WTC11 (cell line): Measurements from ENCODE around the gene TBX5. TPM values are rescaled to one million over a fixed set of nuclear protein-coding genes. Genes with fewer than 3 reads are reported as not detected.
A peak's percentile ranks its signal among the peaks of the same experiment; 100 is the strongest.

ENCODE experiments used
- ATAC-seq: fragments of 200-7000 bp; cut with Tn5 transposase; 2 replicates; pipeline ENCODE4 v1.10.0; 2021; ENCODE audit warnings: mild to moderate bottlenecking, moderate library complexity
- CTCF ChIA-PET: fragments of 300-600 bp; sonication (Branson Sonifier 250); formaldehyde crosslinking; loops from one replicate; lab custom pipeline; 2021; ENCODE audit warnings: antibody characterized with exemption; lab: Charles Lee
- POLR2A ChIA-PET: fragments of 350-600 bp; sonication (Branson Sonifier 250); formaldehyde crosslinking; loops from one replicate; lab custom pipeline; 2021; ENCODE audit warnings: antibody characterized with exemption; lab: Charles Lee
- DNase-seq: peaks from one replicate; pipeline ENCODE4 v3.0.0; 2021; ENCODE audit warnings: low spot score
- H3K27ac Mint-ChIP-seq: 2 replicates; pipeline ENCODE4 v1.8.0; 2021; ENCODE audit warnings: mixed read lengths
- H3K27me3 Mint-ChIP-seq: 2 replicates; pipeline ENCODE4 v1.8.0; 2021; ENCODE audit warnings: low read depth, mild to moderate bottlenecking, moderate library complexity, mixed read lengths
- H3K36me3 Mint-ChIP-seq: 2 replicates; pipeline ENCODE4 v1.8.0; 2021; ENCODE audit warnings: mixed read lengths
- H3K4me1 Mint-ChIP-seq: 2 replicates; pipeline ENCODE4 v1.8.0; 2022; ENCODE audit warnings: mixed read lengths
- H3K4me3 Mint-ChIP-seq: 2 replicates; pipeline ENCODE4 v1.8.0; 2021; ENCODE audit warnings: mild to moderate bottlenecking, moderate library complexity, mixed read lengths
- H3K9me3 Mint-ChIP-seq: 2 replicates; pipeline ENCODE4 v1.8.0; 2021; ENCODE audit warnings: mixed read lengths
- CREB1 ChIP-seq: sonication (generic); formaldehyde crosslinking; IDR thresholded peaks from 2 replicates; pipeline ENCODE4 v1.8.0; 2023; ENCODE audit warnings: mild to moderate bottlenecking, missing genetic modification reagents
- CREM ChIP-seq: sonication (generic); formaldehyde crosslinking; IDR thresholded peaks from 2 replicates; pipeline ENCODE4 v1.8.1; 2022; ENCODE audit warnings: mild to moderate bottlenecking, missing genetic modification reagents, moderate library complexity
- GABPB1 ChIP-seq: sonication (generic); formaldehyde crosslinking; IDR thresholded peaks from 2 replicates; pipeline ENCODE4 v1.8.1; 2023; ENCODE audit warnings: mild to moderate bottlenecking, missing genetic modification reagents
- HMGA2 ChIP-seq: fragments of 250-450 bp; sonication (Bioruptor Pico); IDR thresholded peaks from 2 replicates; pipeline ENCODE4 v1.4.0; 2021; ENCODE audit warnings: mild to moderate bottlenecking, moderate library complexity
- NFATC4 ChIP-seq: fragments of 250-450 bp; sonication (Bioruptor Pico); IDR thresholded peaks from 2 replicates; pipeline ENCODE4 v1.9.0; 2021; ENCODE audit warnings: mild to moderate bottlenecking
- NFE2L1 ChIP-seq: sonication (generic); formaldehyde crosslinking; IDR thresholded peaks from 2 replicates; pipeline ENCODE4 v1.8.1; 2023; ENCODE audit warnings: missing genetic modification reagents
- SMAD3 ChIP-seq: sonication (generic); formaldehyde crosslinking; IDR thresholded peaks from 2 replicates; pipeline ENCODE4 v1.8.0; 2022; ENCODE audit warnings: missing genetic modification reagents, mild to moderate bottlenecking, borderline replicate concordance
- TEAD4 ChIP-seq: sonication (generic); formaldehyde crosslinking; IDR thresholded peaks from 2 replicates; pipeline ENCODE4 v1.8.0; 2022; ENCODE audit warnings: mild to moderate bottlenecking, missing genetic modification reagents
- total RNA-seq: library from RNA; stranded (reverse); gene quantifications from 3 replicates; pipeline ENCODE4 v1.2.3, GENCODE V29; 2021
- TF ChIP-seq, protein P1 (sequence below): sonication (generic); formaldehyde crosslinking; IDR thresholded peaks from 2 replicates; pipeline ENCODE4 v1.8.0; 2022; ENCODE audit warnings: mild to moderate bottlenecking, missing genetic modification reagents
- TF ChIP-seq, protein P2 (sequence below): sonication (generic); formaldehyde crosslinking; IDR thresholded peaks from 2 replicates; pipeline ENCODE4 v1.8.0; 2022; ENCODE audit warnings: mild to moderate bottlenecking, missing genetic modification reagents
- TF ChIP-seq, protein P3 (sequence below): fragments of 250-450 bp; sonication (Bioruptor Pico); IDR thresholded peaks from 2 replicates; pipeline ENCODE4 v1.9.0; 2021; ENCODE audit warnings: moderate library complexity, mild to moderate bottlenecking, inconsistent platforms, borderline replicate concordance
- TF ChIP-seq, protein P4 (sequence below): sonication (generic); formaldehyde crosslinking; IDR thresholded peaks from 2 replicates; pipeline ENCODE4 v1.8.0; 2022; ENCODE audit warnings: mild to moderate bottlenecking, missing genetic modification reagents
- TF ChIP-seq, protein P5 (sequence below): sonication (generic); formaldehyde crosslinking; IDR thresholded peaks from 2 replicates; pipeline ENCODE4 v1.8.1; 2023; ENCODE audit warnings: mild to moderate bottlenecking, moderate library complexity, missing genetic modification reagents
- TF ChIP-seq, protein P6 (sequence below): sonication (generic); formaldehyde crosslinking; IDR thresholded peaks from 2 replicates; pipeline ENCODE4 v1.8.0; 2022; ENCODE audit warnings: mild to moderate bottlenecking, missing genetic modification reagents
- TF ChIP-seq, protein P7 (sequence below): sonication (generic); formaldehyde crosslinking; IDR thresholded peaks from 2 replicates; pipeline ENCODE4 v1.8.1; 2023; ENCODE audit warnings: mild to moderate bottlenecking, missing genetic modification reagents, borderline replicate concordance

TBX5 gene
- total RNA-seq, 1 experiment from 2014 or later: 0.33 TPM

DNA sequence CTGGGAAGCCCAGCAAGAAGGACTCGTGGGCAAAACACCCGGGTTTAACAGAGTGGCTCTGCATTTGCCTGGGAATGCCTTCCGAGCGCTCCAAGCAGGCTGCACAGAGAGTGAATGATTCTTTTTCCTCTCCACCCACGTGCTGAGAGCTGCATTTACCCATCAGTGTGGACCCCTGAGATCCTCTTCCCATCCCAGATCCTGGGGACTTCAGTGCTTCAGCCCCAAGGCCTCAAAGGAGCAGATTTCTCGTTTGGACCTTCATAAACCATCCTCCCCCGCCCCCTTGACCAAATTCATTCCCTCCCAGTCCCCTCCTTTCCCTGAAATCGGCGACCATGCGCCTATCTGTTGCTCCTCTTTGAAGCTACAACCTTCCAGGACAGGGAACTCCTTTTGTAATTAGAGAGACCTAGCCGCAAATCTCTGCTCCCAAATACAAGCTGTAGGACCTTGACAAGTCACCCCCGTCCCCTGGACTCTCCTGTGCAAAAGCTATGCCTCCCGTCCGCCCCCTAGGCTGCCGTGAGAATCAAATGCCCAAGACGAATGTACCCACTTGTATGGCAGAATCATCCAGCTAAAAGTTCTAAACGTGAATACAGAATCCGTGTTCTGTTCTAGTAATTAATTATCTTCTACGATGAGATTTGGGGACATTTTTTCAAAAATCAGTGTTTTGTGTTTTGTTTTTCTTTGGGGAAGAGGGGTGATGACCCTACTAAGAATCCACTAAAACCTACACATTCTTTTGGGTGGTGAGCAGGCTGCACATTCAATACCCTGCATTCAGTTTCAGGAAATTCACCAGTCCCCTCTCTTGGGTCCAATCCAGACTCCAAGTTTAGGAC, 8.8 kb downstream of the TBX5 start (continued):
- no peak for TF ChIP-seq CREB1 (CRISPR knock-in tag)
- TF ChIP-seq NFE2L1 (CRISPR knock-in tag): no peak
- TF ChIP-seq NFATC4 (CRISPR knock-in tag): no peak
- TF ChIP-seq HMGA2 (CRISPR knock-in tag): no peak
- no peak for TF ChIP-seq SMAD3 (CRISPR knock-in tag)
- TF ChIP-seq GABPB1 (CRISPR knock-in tag): no peak
- TF ChIP-seq, protein P1, sequence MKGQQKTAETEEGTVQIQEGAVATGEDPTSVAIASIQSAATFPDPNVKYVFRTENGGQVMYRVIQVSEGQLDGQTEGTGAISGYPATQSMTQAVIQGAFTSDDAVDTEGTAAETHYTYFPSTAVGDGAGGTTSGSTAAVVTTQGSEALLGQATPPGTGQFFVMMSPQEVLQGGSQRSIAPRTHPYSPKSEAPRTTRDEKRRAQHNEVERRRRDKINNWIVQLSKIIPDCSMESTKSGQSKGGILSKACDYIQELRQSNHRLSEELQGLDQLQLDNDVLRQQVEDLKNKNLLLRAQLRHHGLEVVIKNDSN (CRISPR knock-in tag): no peak
- TF ChIP-seq, protein P2, sequence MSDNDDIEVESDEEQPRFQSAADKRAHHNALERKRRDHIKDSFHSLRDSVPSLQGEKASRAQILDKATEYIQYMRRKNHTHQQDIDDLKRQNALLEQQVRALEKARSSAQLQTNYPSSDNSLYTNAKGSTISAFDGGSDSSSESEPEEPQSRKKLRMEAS: no peak
- TF ChIP-seq, protein P3, sequence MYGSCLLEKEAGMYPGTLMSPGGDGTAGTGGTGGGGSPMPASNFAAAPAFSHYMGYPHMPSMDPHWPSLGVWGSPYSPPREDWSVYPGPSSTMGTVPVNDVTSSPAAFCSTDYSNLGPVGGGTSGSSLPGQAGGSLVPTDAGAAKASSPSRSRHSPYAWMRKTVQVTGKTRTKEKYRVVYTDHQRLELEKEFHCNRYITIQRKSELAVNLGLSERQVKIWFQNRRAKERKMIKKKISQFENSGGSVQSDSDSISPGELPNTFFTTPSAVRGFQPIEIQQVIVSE: no peak

DNA sequence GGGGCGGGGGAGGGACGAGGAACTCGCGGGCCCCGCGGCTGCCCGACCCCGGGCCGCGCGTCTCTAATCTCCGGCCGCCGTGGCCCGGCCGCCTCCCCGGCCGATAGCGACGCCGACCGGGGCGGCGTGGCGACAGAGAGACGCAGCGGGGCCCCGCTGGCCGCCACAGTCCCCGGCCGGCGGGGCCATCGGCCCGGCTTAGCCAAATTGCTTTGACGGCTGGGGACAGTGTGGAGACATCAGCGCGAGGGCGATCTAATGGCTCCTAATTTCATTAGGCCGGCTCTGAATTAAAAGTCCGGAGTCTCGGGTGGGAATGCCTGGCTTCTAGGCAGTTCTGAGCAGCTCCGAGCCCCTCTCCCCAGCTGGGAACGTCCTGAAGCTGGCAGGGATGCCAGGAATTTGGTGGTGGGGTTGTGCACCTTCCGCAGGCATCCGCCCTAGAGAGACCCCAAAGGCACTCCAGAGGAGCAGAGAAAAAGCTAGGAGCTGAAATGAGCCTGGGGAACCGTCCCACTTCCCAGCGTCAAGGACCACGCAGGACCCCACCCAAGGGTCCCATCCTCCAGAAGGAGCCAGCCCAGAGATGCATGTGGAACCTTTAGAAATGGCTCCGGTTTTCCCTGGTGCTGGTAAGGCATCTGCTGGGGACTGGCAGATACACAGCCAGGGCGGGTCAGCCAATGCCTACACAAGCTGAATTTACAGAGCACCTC, 9.6 kb downstream of the TBX5 start:
- POLR2A ChIA-PET: no interaction called here
- TF ChIP-seq NFE2L1 (CRISPR knock-in tag) (no peak), CREM (CRISPR knock-in tag) (no peak)
- TF ChIP-seq, protein P4, sequence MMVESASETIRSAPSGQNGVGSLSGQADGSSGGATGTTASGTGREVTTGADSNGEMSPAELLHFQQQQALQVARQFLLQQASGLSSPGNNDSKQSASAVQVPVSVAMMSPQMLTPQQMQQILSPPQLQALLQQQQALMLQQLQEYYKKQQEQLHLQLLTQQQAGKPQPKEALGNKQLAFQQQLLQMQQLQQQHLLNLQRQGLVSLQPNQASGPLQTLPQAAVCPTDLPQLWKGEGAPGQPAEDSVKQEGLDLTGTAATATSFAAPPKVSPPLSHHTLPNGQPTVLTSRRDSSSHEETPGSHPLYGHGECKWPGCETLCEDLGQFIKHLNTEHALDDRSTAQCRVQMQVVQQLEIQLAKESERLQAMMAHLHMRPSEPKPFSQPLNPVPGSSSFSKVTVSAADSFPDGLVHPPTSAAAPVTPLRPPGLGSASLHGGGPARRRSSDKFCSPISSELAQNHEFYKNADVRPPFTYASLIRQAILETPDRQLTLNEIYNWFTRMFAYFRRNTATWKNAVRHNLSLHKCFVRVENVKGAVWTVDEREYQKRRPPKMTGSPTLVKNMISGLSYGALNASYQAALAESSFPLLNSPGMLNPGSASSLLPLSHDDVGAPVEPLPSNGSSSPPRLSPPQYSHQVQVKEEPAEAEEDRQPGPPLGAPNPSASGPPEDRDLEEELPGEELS (CRISPR knock-in tag): no peak
- TF ChIP-seq, protein P5, sequence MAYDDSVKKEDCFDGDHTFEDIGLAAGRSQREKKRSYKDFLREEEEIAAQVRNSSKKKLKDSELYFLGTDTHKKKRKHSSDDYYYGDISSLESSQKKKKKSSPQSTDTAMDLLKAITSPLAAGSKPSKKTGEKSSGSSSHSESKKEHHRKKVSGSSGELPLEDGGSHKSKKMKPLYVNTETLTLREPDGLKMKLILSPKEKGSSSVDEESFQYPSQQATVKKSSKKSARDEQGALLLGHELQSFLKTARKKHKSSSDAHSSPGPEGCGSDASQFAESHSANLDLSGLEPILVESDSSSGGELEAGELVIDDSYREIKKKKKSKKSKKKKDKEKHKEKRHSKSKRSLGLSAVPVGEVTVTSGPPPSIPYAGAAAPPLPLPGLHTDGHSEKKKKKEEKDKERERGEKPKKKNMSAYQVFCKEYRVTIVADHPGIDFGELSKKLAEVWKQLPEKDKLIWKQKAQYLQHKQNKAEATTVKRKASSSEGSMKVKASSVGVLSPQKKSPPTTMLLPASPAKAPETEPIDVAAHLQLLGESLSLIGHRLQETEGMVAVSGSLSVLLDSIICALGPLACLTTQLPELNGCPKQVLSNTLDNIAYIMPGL (CRISPR knock-in tag): no peak
- peaks cover 79% of the 10 kb centered on the region for H3K4me1 Mint-ChIP-seq
- CTCF ChIA-PET: interaction anchor here (0.5 to 1.6 kb wide), 8 partner anchors 9 to 416 kb away, joined by 3 to 7 read pairs (median 4); partner anchors contain the start of gene TBX5
- H3K4me3 Mint-ChIP-seq: peak overlapping the region; percentile 64
- peaks cover 99% of the 10 kb centered on the region for H3K27me3 Mint-ChIP-seq
- no peaks in the 10 kb centered on the region for H3K36me3 Mint-ChIP-seq
- DNase-seq (no peak), ATAC-seq (no peak)
- no peaks in the 10 kb centered on the region for H3K9me3 Mint-ChIP-seq
- no peak overlapping the region for H3K27ac Mint-ChIP-seq

DNA sequence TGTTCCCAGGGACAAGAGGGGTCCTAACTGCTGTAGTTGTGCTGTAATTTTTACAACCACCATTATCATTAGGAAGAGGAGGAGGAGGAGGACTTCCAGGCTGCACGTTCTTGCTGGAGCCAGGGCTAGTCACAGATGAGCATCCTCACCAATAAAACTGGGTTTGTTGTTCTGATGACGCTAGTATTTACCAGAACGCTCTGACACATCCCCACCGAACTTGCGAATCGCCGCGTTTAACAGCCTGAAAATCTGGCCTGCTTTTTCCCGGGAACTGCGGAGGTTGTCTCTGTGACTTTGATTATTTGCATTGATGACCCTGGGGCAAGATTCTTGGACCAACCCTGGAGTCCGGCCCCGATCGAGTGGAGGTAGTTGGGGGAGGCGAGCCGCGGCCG, 10.2 kb downstream of the TBX5 start:
- peak overlapping the region; percentile 64 for H3K4me3 Mint-ChIP-seq
- H3K27me3 Mint-ChIP-seq: peaks cover 95% of the 10 kb centered on the region
- H3K27ac Mint-ChIP-seq: no peak overlapping the region
- DNase-seq (no peak), ATAC-seq (no peak)
- H3K9me3 Mint-ChIP-seq: no peaks in the 10 kb centered on the region
- ChIA-PET POLR2A (no interaction called here), CTCF (interaction anchor here (0.5 kb wide), 1 partner anchor 84 kb away, joined by 3 read pairs; no protein-coding TSS in a partner anchor)
- H3K36me3 Mint-ChIP-seq: no peaks in the 10 kb centered on the region
- peaks cover 82% of the 10 kb centered on the region for H3K4me1 Mint-ChIP-seq
- no peak for TF ChIP-seq SMAD3 (CRISPR knock-in tag)
- TF ChIP-seq, protein P6, sequence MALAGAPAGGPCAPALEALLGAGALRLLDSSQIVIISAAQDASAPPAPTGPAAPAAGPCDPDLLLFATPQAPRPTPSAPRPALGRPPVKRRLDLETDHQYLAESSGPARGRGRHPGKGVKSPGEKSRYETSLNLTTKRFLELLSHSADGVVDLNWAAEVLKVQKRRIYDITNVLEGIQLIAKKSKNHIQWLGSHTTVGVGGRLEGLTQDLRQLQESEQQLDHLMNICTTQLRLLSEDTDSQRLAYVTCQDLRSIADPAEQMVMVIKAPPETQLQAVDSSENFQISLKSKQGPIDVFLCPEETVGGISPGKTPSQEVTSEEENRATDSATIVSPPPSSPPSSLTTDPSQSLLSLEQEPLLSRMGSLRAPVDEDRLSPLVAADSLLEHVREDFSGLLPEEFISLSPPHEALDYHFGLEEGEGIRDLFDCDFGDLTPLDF: no peak
- TF ChIP-seq, protein P3: no peak
- TF ChIP-seq, protein P7, sequence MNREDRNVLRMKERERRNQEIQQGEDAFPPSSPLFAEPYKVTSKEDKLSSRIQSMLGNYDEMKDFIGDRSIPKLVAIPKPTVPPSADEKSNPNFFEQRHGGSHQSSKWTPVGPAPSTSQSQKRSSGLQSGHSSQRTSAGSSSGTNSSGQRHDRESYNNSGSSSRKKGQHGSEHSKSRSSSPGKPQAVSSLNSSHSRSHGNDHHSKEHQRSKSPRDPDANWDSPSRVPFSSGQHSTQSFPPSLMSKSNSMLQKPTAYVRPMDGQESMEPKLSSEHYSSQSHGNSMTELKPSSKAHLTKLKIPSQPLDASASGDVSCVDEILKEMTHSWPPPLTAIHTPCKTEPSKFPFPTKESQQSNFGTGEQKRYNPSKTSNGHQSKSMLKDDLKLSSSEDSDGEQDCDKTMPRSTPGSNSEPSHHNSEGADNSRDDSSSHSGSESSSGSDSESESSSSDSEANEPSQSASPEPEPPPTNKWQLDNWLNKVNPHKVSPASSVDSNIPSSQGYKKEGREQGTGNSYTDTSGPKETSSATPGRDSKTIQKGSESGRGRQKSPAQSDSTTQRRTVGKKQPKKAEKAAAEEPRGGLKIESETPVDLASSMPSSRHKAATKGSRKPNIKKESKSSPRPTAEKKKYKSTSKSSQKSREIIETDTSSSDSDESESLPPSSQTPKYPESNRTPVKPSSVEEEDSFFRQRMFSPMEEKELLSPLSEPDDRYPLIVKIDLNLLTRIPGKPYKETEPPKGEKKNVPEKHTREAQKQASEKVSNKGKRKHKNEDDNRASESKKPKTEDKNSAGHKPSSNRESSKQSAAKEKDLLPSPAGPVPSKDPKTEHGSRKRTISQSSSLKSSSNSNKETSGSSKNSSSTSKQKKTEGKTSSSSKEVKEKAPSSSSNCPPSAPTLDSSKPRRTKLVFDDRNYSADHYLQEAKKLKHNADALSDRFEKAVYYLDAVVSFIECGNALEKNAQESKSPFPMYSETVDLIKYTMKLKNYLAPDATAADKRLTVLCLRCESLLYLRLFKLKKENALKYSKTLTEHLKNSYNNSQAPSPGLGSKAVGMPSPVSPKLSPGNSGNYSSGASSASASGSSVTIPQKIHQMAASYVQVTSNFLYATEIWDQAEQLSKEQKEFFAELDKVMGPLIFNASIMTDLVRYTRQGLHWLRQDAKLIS: no peak
- TF ChIP-seq, protein P5 (CRISPR knock-in tag): no peak
- TF ChIP-seq TEAD4: no peak
